Activated CD4-positive, alpha-beta memory T cell treated with anti-CD3 and anti-CD28 coated beads for 36 hours (primary cell): ENCODE results near the gene NFILZ. TPM values are rescaled to one million over a fixed set of nuclear protein-coding genes. Genes with fewer than 3 reads are reported as not detected.
A peak's percentile ranks its signal among the peaks of the same experiment; 100 is the strongest.

Experiments used
- CTCF ChIA-PET: fragments of 350-600 bp; sonication (Branson Sonifier 250); formaldehyde crosslinking; loops from one replicate; lab custom pipeline; 2021; ENCODE audit warnings: antibody characterized with exemption, inconsistent platforms; lab: Charles Lee
- POLR2A ChIA-PET: fragments of 350-600 bp; sonication (Branson Sonifier 250); formaldehyde crosslinking; loops from one replicate; lab custom pipeline; 2021; ENCODE audit warnings: antibody characterized with exemption; lab: Charles Lee
- DNase-seq: peaks from one replicate; pipeline ENCODE4 v3.0.0-alpha.2; 2020
- H3K27ac Mint-ChIP-seq: one replicate; pipeline ENCODE4 v1.8.0; 2021; ENCODE audit warnings: mixed read lengths
- H3K27me3 Mint-ChIP-seq: one replicate; pipeline ENCODE4 v1.8.0; 2021; ENCODE audit warnings: mixed read lengths
- H3K36me3 Mint-ChIP-seq: one replicate; pipeline ENCODE4 v1.8.0; 2021; ENCODE audit warnings: mixed read lengths
- H3K4me1 Mint-ChIP-seq: one replicate; pipeline ENCODE4 v1.8.0; 2021; ENCODE audit warnings: low read depth, mixed read lengths
- H3K4me3 Mint-ChIP-seq: one replicate; pipeline ENCODE4 v1.8.0; 2021; ENCODE audit warnings: mild to moderate bottlenecking, mixed read lengths
- H3K9me3 Mint-ChIP-seq: one replicate; pipeline ENCODE4 v1.8.0; 2021; ENCODE audit warnings: mixed read lengths
- intact Hi-C: fragments of 100-400 bp; cut with micrococcal nuclease; formaldehyde crosslinking; loops from one replicate; pipeline ENCODE4 v1.15.1; 2023
- total RNA-seq, 2 experiments: library from RNA; stranded (reverse); gene quantifications; one replicate each; pipeline ENCODE4 v1.2.3, GENCODE V29; 2021

The NFILZ gene, protein sequence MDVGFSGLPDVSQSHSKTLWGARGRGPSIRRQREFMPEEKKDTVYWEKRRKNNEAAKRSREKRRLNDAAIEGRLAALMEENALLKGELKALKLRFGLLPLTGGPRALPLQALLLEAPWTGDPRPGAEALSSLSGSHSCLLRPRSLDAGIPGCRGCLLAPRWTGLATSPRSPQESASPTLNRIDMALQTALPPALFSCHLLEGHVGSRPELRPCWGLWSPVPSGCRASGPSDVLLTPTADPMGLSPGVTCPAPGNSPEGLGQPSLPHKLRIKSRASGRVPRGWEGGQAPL
- not detected for total RNA-seq

DNA sequence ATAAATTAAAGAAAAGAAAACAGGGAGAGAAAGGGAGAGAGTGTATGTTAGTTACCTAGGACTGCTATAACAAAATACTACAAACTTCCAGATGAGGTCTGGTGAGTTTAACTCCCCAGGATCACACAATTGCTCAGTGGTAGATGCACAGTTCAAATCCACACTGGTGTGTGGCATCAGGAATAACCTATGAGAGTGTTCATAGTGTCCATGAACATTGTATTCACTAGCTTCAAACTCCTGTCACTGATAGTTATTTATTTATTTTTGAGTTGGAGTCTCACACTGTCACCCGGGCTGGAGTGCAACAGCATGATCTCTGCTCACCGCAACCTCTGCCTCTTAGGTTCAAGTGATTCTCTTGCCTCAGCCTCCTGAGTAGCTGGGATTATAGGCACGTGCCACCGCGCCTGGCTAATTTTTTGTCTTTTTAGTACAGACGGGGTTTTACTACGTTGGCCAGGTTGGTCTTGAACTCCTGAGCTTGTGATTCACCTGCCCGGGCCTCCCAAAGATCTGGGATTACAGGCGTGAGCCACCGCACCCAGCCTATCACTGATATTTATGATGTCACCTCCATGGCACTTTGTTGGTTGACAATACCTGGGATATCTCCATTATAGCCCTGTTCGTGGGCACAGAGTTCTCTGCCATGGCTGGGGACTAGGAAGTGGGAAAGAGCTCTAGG lies at the start of gene NFILZ:
Gene NFILZ, plus strand, starts transcription at position 638 of the 688 bp plus-strand sequence. CDS start 46,133 bp downstream, outside the sequence.
- H3K36me3 Mint-ChIP-seq = no peaks in the 10 kb centered on the region
- ChIA-PET POLR2A (no interaction called here), CTCF (interaction anchor here (2.3 kb wide), 1 partner anchor 12 kb away, joined by 10 read pairs; no protein-coding TSS in a partner anchor)
- H3K9me3 Mint-ChIP-seq = no peaks in the 10 kb centered on the region
- DNase-seq = no peak
- H3K4me3 Mint-ChIP-seq = no peak within 1 kb of the TSS
- intact Hi-C loops = no loop called here
- H3K4me1 Mint-ChIP-seq = no peaks in the 10 kb centered on the region
- no peak within 1 kb of the TSS for H3K27ac Mint-ChIP-seq
- no peaks in the 10 kb centered on the region for H3K27me3 Mint-ChIP-seq

DNA sequence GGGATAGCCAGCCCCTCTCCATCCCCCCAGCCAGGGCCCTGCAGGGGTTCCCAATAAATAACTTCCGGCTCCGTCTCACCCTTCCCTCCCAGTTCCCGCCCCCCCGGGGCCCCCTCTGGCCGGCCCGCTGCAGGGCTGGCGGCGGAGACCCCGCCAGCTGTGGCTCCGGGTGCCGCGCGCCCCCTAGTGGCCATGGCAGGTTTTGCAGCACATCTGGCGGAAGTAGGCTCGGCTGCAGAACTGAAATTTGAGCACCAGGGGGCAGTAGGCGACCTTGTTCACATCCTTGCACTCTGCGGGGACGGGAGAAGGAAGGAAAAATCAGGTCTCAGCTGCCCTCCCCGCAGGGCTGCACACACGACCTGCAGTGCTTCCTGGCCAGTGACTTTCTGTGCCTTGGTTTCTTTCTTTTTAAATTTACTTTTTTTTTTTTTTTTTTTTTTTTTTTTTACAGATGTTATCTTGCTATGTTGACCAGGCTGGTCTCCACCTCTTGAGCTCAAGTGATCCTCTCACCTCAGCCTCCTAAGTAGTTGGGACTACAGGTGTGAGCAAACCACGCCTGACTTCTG lies 49.6 kb upstream of the NFILZ start:
- Mint-ChIP-seq H3K4me1 (peaks cover 29% of the 10 kb centered on the region), H3K27me3 (peaks cover 2% of the 10 kb centered on the region), H3K27ac (no peak overlapping the region), H3K4me3 (no peak overlapping the region), H3K9me3 (no peaks in the 10 kb centered on the region), H3K36me3 (no peaks in the 10 kb centered on the region)
- intact Hi-C loops = loop anchor here (1.0 to 2.0 kb wide), 3 partner anchors 12 to 168 kb away; partner anchors contain the start of gene MARCHF2
- ChIA-PET CTCF (interaction anchor here (0.6 to 6.8 kb wide), 43 partner anchors 10 to 1072 kb away, joined by 3 to 168 read pairs (median 4); partner anchors contain the start of genes HNRNPM, KANK3, MARCHF2 and ZNF414), POLR2A (interaction anchor here (0.8 to 3.6 kb wide), 2 partner anchors 10 to 67 kb away, joined by 7 to 23 read pairs; partner anchors contain the start of gene ZNF414)
- peak; percentile 90 for DNase-seq

DNA sequence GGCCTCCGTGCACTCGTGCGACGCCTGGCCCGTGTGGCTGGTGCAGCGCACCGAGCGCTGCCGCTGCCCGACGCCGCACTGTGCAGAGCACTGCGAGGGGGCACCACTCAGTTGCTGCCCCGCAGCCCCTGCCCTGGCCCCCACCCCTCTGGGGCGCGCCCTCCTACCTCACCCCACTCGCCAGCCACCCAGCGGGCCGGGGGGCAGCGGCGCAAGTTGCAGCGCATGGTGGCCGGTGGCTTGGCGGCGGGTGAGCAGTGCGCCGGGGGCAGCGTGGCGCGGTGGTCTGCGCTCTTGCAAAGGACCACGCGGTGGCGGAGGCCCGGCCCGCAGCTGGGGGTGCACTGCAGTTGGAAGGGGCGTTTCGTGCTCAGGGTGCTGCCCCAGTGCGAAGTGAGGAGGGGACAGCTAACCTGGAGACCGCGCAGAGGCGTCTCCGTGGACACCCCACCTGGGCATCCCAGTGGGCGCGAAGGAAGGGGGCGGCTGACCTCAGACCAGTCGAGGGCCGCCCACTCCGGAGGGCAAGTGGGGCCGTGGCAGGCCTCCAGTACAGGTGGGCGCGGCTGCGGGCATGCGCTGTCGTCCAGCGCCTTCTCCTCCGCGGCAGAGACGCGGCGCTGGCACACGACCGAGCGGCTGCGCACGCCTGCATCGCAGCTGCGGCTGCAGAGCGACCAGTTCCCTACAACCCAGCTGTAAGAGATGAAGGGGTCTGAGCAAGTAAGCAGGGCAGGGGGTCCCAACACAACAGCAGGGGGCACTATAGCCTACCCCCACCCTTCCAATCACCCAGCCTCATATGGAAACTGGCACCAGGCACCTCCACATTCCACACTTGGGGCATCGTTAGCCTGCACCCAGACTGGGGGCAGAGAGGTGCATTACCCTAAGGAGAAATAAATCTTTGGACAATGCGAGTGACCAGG lies 45.2 kb upstream of the NFILZ start:
- H3K27ac Mint-ChIP-seq = no peak overlapping the region
- H3K4me1 Mint-ChIP-seq = no peaks in the 10 kb centered on the region
- CTCF ChIA-PET = interaction anchor here (0.6 to 2.9 kb wide), 6 partner anchors 8 to 231 kb away, joined by 3 to 16 read pairs (median 6); partner anchors contain the start of gene MYO1F
- no peak overlapping the region for H3K4me3 Mint-ChIP-seq
- H3K9me3 Mint-ChIP-seq = no peaks in the 10 kb centered on the region
- intact Hi-C loops = no loop called here
- H3K36me3 Mint-ChIP-seq = no peaks in the 10 kb centered on the region
- DNase-seq = no peak
- no peaks in the 10 kb centered on the region for H3K27me3 Mint-ChIP-seq
- POLR2A ChIA-PET = no interaction called here

DNA sequence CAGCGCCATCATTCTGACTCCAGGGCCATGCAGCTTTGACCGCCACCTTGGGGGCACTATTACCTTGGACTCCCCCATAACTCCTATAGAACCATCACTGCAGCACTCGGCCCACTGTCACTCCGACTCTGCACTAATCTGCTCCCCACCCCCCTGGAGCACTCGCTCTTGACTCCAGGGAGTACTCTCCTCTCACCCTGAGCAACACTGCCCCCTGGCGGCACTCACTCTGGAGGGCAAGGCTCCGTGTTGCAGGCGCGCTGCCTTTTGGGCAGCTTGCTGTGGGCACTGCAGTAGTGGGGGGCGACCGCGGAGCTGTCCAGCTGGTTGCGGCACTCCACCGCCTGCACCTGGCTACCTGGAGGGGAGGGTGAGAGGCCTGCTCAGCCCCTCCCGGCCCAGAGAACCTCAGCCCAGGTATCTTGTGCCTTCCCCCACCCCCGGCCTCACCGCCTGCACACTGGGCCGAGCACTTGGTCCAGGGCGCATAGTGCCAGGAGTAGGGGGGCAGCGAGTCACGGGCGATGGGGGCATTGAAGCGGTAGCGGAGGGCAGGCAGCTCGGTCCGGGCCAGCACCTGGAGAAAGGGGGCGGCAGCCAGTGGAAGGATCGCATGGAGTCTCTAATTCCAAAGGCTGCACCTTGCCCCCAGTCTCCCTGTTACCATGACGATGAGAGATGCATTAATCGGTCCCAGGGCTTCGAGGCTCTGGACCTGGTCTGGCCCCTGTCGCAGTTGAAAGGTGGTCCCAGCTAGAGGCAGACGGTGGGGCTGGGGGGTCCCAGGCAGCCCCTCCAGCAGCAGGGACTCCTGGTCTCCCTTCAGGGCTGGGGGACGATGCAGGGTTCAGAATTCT lies 44.3 kb upstream of the NFILZ start:
- Mint-ChIP-seq H3K9me3 (no peaks in the 10 kb centered on the region), H3K4me3 (no peak overlapping the region), H3K27ac (no peak overlapping the region), H3K27me3 (no peaks in the 10 kb centered on the region), H3K4me1 (no peaks in the 10 kb centered on the region), H3K36me3 (no peaks in the 10 kb centered on the region)
- intact Hi-C loops = no loop called here
- CTCF ChIA-PET = interaction anchor here (0.5 to 2.9 kb wide), 13 partner anchors 8 to 683 kb away, joined by 3 to 16 read pairs (median 3); partner anchors contain the start of genes MARCHF2 and MYO1F
- DNase-seq = peak; percentile 75
- POLR2A ChIA-PET = no interaction called here

DNA sequence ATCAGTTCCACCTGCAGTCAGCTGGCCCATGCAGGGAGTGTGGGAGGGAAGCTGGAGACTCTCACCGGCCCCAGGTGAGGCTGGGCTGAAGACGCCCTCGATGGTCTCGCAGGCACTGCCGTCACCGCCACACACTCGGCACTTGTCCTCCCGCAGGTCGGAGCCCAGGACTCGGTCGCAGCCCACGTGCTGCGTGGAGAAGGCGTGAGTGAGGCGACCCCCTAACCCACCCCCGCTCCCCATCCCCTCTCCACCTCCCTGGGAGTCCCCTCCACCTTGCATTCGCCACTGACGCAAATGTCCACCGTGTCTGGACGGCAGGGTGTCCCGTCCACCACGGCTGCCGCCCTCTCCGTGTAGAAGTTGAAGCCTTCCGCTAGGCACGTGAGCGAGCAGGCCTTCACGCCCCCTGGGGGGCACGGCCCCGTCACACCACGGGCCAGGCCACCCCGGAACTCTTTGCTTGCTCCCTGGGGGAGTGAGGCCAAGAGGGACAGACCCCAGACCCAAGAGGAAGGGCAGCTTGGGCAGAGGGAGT lies 41.2 kb upstream of the NFILZ start:
- H3K27ac Mint-ChIP-seq = no peak overlapping the region
- no peak for DNase-seq
- peaks cover 9% of the 10 kb centered on the region for H3K9me3 Mint-ChIP-seq
- CTCF ChIA-PET = interaction anchor here (1.0 to 1.2 kb wide), 2 partner anchors 11 to 176 kb away, joined by 3 to 7 read pairs; partner anchors contain the start of gene MARCHF2
- no peaks in the 10 kb centered on the region for H3K27me3 Mint-ChIP-seq
- peaks cover 7% of the 10 kb centered on the region for H3K4me1 Mint-ChIP-seq
- POLR2A ChIA-PET = no interaction called here
- intact Hi-C loops = no loop called here
- no peak overlapping the region for H3K4me3 Mint-ChIP-seq
- H3K36me3 Mint-ChIP-seq = no peaks in the 10 kb centered on the region

DNA sequence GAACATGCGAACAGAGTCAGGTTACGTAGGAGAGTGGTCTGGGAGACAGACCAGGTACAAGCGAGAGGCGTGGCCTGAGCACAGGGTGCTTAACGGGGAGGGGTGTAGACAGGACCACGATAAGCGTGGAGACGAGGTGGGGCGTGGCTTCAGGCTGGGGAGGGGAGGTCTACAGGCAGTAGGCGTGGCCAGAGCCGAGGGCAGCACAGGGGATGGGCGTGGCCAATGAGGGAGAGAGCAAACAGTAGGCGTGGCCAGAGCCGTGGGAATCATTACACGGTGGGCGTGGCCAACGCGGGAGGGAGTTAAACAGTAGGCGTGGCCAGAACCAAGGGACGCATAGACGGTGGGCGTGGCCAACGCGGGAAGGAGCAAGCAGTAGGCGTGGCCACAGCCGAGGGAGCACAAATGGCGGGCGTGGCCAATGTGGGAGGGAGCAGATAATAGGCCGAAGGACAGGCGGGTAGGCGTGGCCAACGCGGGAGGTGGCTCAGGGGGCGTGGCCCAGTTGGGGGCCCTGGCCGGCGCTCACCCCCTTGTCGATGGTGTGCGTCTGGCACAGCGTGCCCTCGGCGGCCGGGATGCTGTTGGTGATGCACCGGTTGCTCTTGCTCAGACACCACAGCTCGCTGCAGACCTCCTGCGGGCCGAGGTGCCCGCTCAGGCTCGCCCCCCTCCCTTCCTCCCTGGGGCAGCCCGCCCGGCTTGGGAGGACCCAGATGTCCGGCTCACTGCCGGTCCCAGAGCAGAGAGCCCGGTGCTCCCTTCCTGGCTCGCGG lies 38.0 kb upstream of the NFILZ start:
- Mint-ChIP-seq H3K4me1 (peaks cover 7% of the 10 kb centered on the region), H3K4me3 (peak overlapping the region; percentile 70), H3K36me3 (no peaks in the 10 kb centered on the region), H3K9me3 (peaks cover 12% of the 10 kb centered on the region), H3K27ac (peak overlapping the region; percentile 59), H3K27me3 (no peaks in the 10 kb centered on the region)
- intact Hi-C loops = loop anchor here (1.0 kb wide), 3 partner anchors 11 to 240 kb away; partner anchors contain the start of genes MBD3L1, RAB11B and ZNF558
- DNase-seq = peak; percentile 99
- ChIA-PET CTCF (interaction anchor here (0.6 to 5.9 kb wide), 4 partner anchors 8 to 14 kb away, joined by 3 to 61 read pairs (median 15); partner anchors contain the start of gene MYO1F), POLR2A (no interaction called here)

DNA sequence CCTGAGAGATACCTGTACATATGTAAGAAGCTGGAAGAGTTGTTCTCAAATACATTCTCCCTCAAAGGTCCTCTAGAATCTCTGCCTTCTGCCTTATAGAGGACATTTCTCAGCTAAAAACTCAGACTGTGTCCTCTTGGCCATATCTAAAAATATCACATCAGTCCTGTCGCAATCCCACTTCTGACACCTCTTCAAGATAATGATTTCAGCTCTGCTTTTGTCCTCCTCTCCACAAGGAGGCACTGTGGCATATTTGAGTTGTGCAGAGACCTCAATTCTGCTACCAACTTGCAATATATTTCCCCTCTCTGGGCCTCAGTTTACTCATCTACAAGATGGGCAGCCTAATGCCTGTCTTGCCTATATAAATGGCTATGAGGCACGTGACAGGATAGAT lies 36.5 kb upstream of the NFILZ start:
- ChIA-PET CTCF (interaction anchor here (0.8 to 5.9 kb wide), 7 partner anchors 11 to 100 kb away, joined by 3 to 61 read pairs (median 3); partner anchors contain the start of gene MYO1F), POLR2A (no interaction called here)
- no peak overlapping the region for H3K4me3 Mint-ChIP-seq
- no peak overlapping the region for H3K27ac Mint-ChIP-seq
- no peaks in the 10 kb centered on the region for H3K27me3 Mint-ChIP-seq
- H3K4me1 Mint-ChIP-seq = peaks cover 7% of the 10 kb centered on the region
- no peaks in the 10 kb centered on the region for H3K36me3 Mint-ChIP-seq
- no peak for DNase-seq
- intact Hi-C loops = no loop called here
- peaks cover 12% of the 10 kb centered on the region for H3K9me3 Mint-ChIP-seq

DNA sequence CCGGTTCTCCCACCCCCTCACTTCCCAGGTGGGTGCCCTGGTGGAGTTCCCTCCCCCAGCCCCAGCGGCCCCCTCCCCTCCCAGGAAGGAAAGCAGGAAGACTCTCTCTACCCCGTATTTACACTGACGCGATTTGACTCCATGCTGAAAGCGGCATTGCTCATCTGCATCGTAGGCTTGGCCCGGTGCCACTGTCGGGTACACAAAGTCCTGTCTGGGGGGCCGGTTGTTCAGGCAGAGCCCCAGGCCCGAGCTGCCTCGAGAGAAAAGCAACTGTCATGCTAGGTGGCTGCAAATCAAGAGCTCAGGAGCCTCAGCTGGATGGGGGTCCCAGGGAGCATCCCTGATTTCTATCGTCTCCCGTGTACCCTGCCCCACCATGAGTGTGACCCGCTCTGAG lies 34.8 kb upstream of the NFILZ start:
- ChIA-PET CTCF (interaction anchor here (1.5 to 5.9 kb wide), 2 partner anchors 9 to 16 kb away, joined by 4 to 61 read pairs; partner anchors contain the start of gene MYO1F), POLR2A (no interaction called here)
- no peak for DNase-seq
- H3K9me3 Mint-ChIP-seq = peaks cover 12% of the 10 kb centered on the region
- peaks cover 7% of the 10 kb centered on the region for H3K4me1 Mint-ChIP-seq
- no peak overlapping the region for H3K27ac Mint-ChIP-seq
- peaks cover 1% of the 10 kb centered on the region for H3K36me3 Mint-ChIP-seq
- no peak overlapping the region for H3K4me3 Mint-ChIP-seq
- H3K27me3 Mint-ChIP-seq = no peaks in the 10 kb centered on the region
- intact Hi-C loops = no loop called here

DNA sequence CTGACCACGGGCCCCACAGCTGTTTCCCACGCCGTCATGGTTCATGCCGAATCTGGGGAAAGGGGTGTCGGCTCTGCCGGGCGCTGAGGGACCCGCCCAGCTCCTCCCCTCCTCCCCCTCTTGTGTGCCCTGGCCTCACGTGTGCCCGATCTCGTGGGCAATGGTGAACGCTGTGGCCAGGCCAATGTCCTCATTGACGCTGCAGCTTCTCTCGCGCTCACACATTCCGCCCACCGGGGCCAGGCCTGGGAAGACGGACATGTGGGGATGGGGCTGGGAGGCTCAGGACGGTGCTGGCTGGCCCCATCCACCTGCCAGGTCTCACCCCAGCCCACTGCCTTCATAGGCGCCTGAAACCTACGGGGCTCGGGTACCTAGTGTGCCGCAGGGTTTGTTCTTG lies 34.3 kb upstream of the NFILZ start:
- no peak for DNase-seq
- no peak overlapping the region for H3K27ac Mint-ChIP-seq
- no peaks in the 10 kb centered on the region for H3K27me3 Mint-ChIP-seq
- intact Hi-C loops = no loop called here
- POLR2A ChIA-PET = no interaction called here
- H3K4me1 Mint-ChIP-seq = peaks cover 7% of the 10 kb centered on the region
- CTCF ChIA-PET = interaction anchor here (1.5 to 5.9 kb wide), 2 partner anchors 10 to 17 kb away, joined by 4 to 61 read pairs; partner anchors contain the start of gene MYO1F
- H3K36me3 Mint-ChIP-seq = peaks cover 2% of the 10 kb centered on the region
- no peak overlapping the region for H3K4me3 Mint-ChIP-seq
- H3K9me3 Mint-ChIP-seq = peaks cover 12% of the 10 kb centered on the region
